ENCODE measurements around the gene TPP2.

TPP2 gene

GRCh38 chr13:102556806-102557205 is 40.0 kb upstream of the TPP2 start:
- TF ChIP-seq RAD21 (IDR thresholded peaks at IDR 0.05; ENCODE audit: low read depth), result no peak
- TF ChIP-seq, protein P1, sequence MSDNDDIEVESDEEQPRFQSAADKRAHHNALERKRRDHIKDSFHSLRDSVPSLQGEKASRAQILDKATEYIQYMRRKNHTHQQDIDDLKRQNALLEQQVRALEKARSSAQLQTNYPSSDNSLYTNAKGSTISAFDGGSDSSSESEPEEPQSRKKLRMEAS (IDR thresholded peaks at IDR 0.05), result no peak
- no peak for TF ChIP-seq YY1 (IDR thresholded peaks at IDR 0.05; ENCODE audit: low read depth)
- no peak for TF ChIP-seq FOXM1 (IDR thresholded peaks at IDR 0.05; ENCODE audit: borderline replicate concordance, low read depth)
- no peak for TF ChIP-seq TAF1 (IDR thresholded peaks at IDR 0.05; ENCODE audit: low read depth)
- no peak for TF ChIP-seq USF1 (IDR thresholded peaks at IDR 0.05)
- TF ChIP-seq ZBTB7A (IDR thresholded peaks at IDR 0.05; ENCODE audit: low read depth), result no peak
- TF ChIP-seq CEBPB (IDR thresholded peaks at IDR 0.05), result no peak
- no peak for TF ChIP-seq TCF12 (IDR thresholded peaks at IDR 0.05; ENCODE audit: low read depth)
- TF ChIP-seq REST (IDR thresholded peaks at IDR 0.05; ENCODE audit: low read depth), result no peak
- TF ChIP-seq TEAD4 (IDR thresholded peaks at IDR 0.05), result no peak
- no peak for TF ChIP-seq EGR1 (IDR thresholded peaks at IDR 0.05)

- TF ChIP-seq RAD21 (IDR thresholded peaks at IDR 0.05; ENCODE audit: low read depth), result no peak
- TF ChIP-seq TCF12 (IDR thresholded peaks at IDR 0.05; ENCODE audit: low read depth), result no peak
- TF ChIP-seq EP300 (IDR thresholded peaks at IDR 0.05; ENCODE audit: borderline replicate concordance), result no peak
- TF ChIP-seq REST (IDR thresholded peaks at IDR 0.05; ENCODE audit: low read depth), result no peak
- no peak for TF ChIP-seq TEAD4 (IDR thresholded peaks at IDR 0.05)
- TF ChIP-seq TAF1 (IDR thresholded peaks at IDR 0.05; ENCODE audit: low read depth), result no peak
- no peak for TF ChIP-seq ZBTB7A (IDR thresholded peaks at IDR 0.05; ENCODE audit: low read depth)
- TF ChIP-seq EGR1 (IDR thresholded peaks at IDR 0.05), result no peak
- TF ChIP-seq CREB1 (IDR thresholded peaks at IDR 0.05; ENCODE audit: low read depth), result no peak
- TF ChIP-seq YY1 (IDR thresholded peaks at IDR 0.05; ENCODE audit: low read depth), result no peak
These were observed 38.8 kb upstream of the TPP2 start for GRCh38 chr13:102558029-102558428.

- no peak for TF ChIP-seq RAD21 (IDR thresholded peaks at IDR 0.05; ENCODE audit: low read depth)
- no peak for TF ChIP-seq CREB1 (IDR thresholded peaks at IDR 0.05; ENCODE audit: low read depth)
These were observed 34.9 kb upstream of the TPP2 start for GRCh38 chr13:102561933-102562332.

DNA sequence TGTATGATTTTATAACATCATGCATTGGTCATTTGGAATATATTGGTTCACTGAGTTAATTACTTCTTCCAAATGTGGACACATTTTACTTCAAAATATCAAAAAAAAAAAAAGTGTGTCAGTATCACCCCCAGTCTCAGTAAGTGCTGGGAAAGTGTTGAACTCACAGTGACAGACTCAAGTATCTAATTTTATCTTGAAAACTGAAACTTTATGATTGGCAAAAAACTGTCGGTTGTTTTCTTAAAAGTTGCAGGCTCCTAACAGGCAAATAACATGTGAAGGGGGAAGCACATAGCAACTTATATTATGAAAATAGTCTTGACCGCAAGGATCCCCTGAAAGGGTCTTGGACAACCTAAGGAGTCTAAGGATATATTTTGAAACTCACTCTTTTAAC is 33.5 kb upstream of the TPP2 start:
- TF ChIP-seq TAF1 (IDR thresholded peaks at IDR 0.05; ENCODE audit: low read depth), result no peak
- no peak for TF ChIP-seq CREB1 (IDR thresholded peaks at IDR 0.05; ENCODE audit: low read depth)
- TF ChIP-seq, protein P1 (IDR thresholded peaks at IDR 0.05), result no peak
- TF ChIP-seq YY1 (IDR thresholded peaks at IDR 0.05; ENCODE audit: low read depth), result no peak
- no peak for TF ChIP-seq REST (IDR thresholded peaks at IDR 0.05; ENCODE audit: low read depth)
- no peak for TF ChIP-seq NFIC (IDR thresholded peaks at IDR 0.05)
- no peak for TF ChIP-seq EGR1 (IDR thresholded peaks at IDR 0.05)
- no peak for TF ChIP-seq TCF12 (IDR thresholded peaks at IDR 0.05; ENCODE audit: low read depth)
- no peak for TF ChIP-seq TEAD4 (IDR thresholded peaks at IDR 0.05)
- no peak for TF ChIP-seq USF1 (IDR thresholded peaks at IDR 0.05)
- no peak for TF ChIP-seq FOXM1 (IDR thresholded peaks at IDR 0.05; ENCODE audit: borderline replicate concordance, low read depth)
- no peak for TF ChIP-seq RAD21 (IDR thresholded peaks at IDR 0.05; ENCODE audit: low read depth)
- TF ChIP-seq EP300 (IDR thresholded peaks at IDR 0.05; ENCODE audit: borderline replicate concordance), result no peak
- no peak for TF ChIP-seq CEBPB (IDR thresholded peaks at IDR 0.05)
- no peak for TF ChIP-seq ZBTB7A (IDR thresholded peaks at IDR 0.05; ENCODE audit: low read depth)

DNA sequence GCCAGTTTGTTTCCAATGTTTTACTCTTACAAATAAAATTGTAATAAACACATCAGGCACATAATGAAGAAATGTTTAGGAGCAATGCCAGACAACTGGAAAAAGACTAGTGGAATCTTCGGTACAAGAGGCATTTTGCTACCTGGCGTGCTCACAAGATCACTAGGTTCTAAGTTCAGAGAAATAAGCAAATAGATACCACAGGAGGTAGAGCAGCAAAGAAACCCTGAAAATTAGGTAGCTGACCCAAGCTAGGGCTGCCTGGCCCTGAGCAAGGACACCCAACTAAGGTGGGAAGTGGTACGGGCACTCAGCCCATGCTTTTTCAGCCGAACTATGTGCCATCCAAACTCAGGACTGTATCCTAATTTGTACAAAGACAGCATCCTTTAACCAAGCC is 32.2 kb upstream of the TPP2 start:
- TF ChIP-seq, protein P1 (IDR thresholded peaks at IDR 0.05), result no peak
- no peak for TF ChIP-seq TAF1 (IDR thresholded peaks at IDR 0.05; ENCODE audit: low read depth)
- no peak for TF ChIP-seq USF1 (IDR thresholded peaks at IDR 0.05)
- no peak for TF ChIP-seq FOXM1 (IDR thresholded peaks at IDR 0.05; ENCODE audit: borderline replicate concordance, low read depth)
- TF ChIP-seq CEBPB (IDR thresholded peaks at IDR 0.05), result no peak
- no peak for TF ChIP-seq EGR1 (IDR thresholded peaks at IDR 0.05)
- no peak for TF ChIP-seq EP300 (IDR thresholded peaks at IDR 0.05; ENCODE audit: borderline replicate concordance)
- TF ChIP-seq CREB1 (IDR thresholded peaks at IDR 0.05; ENCODE audit: low read depth), result no peak
- TF ChIP-seq RAD21 (IDR thresholded peaks at IDR 0.05; ENCODE audit: low read depth), result no peak
- TF ChIP-seq YY1 (IDR thresholded peaks at IDR 0.05; ENCODE audit: low read depth), result no peak
- no peak for TF ChIP-seq ZBTB7A (IDR thresholded peaks at IDR 0.05; ENCODE audit: low read depth)
- TF ChIP-seq TEAD4 (IDR thresholded peaks at IDR 0.05), result no peak
- TF ChIP-seq REST (IDR thresholded peaks at IDR 0.05; ENCODE audit: low read depth), result no peak
- TF ChIP-seq TCF12 (IDR thresholded peaks at IDR 0.05; ENCODE audit: low read depth), result no peak
- no peak for TF ChIP-seq NFIC (IDR thresholded peaks at IDR 0.05)

All from Ishikawa (cell line).